Activated CD8-positive, alpha-beta memory T cell treated with anti-CD3 and anti-CD28 coated beads, Interleukin-2, amount 10 ng/mL, durations not matched to agents 7 days and 5 days (primary cell): ENCODE results near the gene CDK5RAP3. TPM values are rescaled to one million over a fixed set of nuclear protein-coding genes. Genes with fewer than 3 reads are reported as not detected.
"Not testable (repeated sequence)": the region's sequence is repeated elsewhere in the genome, so short reads cannot be mapped to it uniquely, and the experiment has no call there.

Experiments
- ATAC-seq: fragments of 150-1000 bp; cut with Tn5 transposase; one replicate; pipeline ENCODE4 v1.10.0; 2021; ENCODE audit warnings: moderate library complexity
- CTCF ChIA-PET: fragments of 350-600 bp; sonication (Branson Sonifier 250); formaldehyde crosslinking; loops from one replicate; lab custom pipeline; 2021; ENCODE audit warnings: antibody characterized with exemption; lab: Charles Lee
- DNase-seq: peaks from one replicate; pipeline ENCODE4 v3.0.0-alpha.2; 2020
- H3K27ac Mint-ChIP-seq: one replicate; pipeline ENCODE4 v1.8.0; 2021; ENCODE audit warnings: mild to moderate bottlenecking, mixed read lengths
- H3K27me3 Mint-ChIP-seq: one replicate; pipeline ENCODE4 v1.8.0; 2021; ENCODE audit warnings: mixed read lengths
- H3K36me3 Mint-ChIP-seq: one replicate; pipeline ENCODE4 v1.8.0; 2021; ENCODE audit warnings: mild to moderate bottlenecking, mixed read lengths
- H3K4me1 Mint-ChIP-seq: one replicate; pipeline ENCODE4 v1.8.0; 2021; ENCODE audit warnings: mixed read lengths
- H3K4me3 Mint-ChIP-seq: one replicate; pipeline ENCODE4 v1.8.0; 2021; ENCODE audit warnings: mild to moderate bottlenecking, moderate library complexity, mixed read lengths
- H3K9me3 Mint-ChIP-seq: one replicate; pipeline ENCODE4 v1.8.0; 2022; ENCODE audit warnings: low read depth, mixed read lengths
- total RNA-seq, 2 experiments: library from RNA; stranded (reverse); gene quantifications; one replicate each; pipeline ENCODE4 v1.2.3, GENCODE V29; 2021

The CDK5RAP3 gene
- total RNA-seq, 2 experiments from 2014 or later, result 215 to 262 TPM

DNA sequence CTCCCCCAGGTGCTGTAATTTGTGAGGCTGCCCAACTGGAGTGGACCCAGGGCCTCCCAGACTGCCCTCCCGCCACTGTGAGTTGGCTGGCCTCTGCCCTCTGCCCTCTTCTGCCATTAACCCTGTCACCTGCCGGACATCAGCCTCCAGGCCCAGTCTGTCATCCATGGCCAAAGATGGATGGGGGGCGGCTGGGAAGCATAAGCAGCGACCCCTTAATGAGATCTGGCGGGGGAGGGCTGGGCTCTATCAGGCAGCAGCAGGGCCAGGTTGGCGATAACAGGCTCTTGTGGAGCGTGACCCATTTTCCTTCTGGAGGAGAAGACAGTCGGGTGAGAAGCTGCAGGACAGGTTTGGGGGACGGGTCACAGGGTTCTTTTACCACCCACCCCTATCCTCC, 25.3 kb downstream of the CDK5RAP3 start:
- Mint-ChIP-seq H3K27me3 (peaks cover 19% of the 10 kb centered on the region), H3K27ac (no peak overlapping the region), H3K9me3 (no peaks in the 10 kb centered on the region), H3K4me1 (no peaks in the 10 kb centered on the region), H3K36me3 (no peaks in the 10 kb centered on the region), H3K4me3 (no peak overlapping the region)
- ATAC-seq (no peak), DNase-seq (no peak)
- CTCF ChIA-PET, result interaction anchor here (1.2 to 1.7 kb wide), 2 partner anchors 9 to 22 kb away, joined by 3 to 5 read pairs; no protein-coding TSS in a partner anchor

GRCh38 chr17:47997586-47997985, 26.7 kb downstream of the CDK5RAP3 start:
- H3K4me1 Mint-ChIP-seq, result peaks cover 5% of the 10 kb centered on the region
- H3K4me3 Mint-ChIP-seq, result no peak overlapping the region
- no peaks in the 10 kb centered on the region for H3K9me3 Mint-ChIP-seq
- CTCF ChIA-PET, result no interaction called here
- DNase-seq, result no peak
- no peak overlapping the region for H3K27ac Mint-ChIP-seq
- H3K27me3 Mint-ChIP-seq, result peaks cover 15% of the 10 kb centered on the region
- H3K36me3 Mint-ChIP-seq, result no peaks in the 10 kb centered on the region
- no peak for ATAC-seq

DNA sequence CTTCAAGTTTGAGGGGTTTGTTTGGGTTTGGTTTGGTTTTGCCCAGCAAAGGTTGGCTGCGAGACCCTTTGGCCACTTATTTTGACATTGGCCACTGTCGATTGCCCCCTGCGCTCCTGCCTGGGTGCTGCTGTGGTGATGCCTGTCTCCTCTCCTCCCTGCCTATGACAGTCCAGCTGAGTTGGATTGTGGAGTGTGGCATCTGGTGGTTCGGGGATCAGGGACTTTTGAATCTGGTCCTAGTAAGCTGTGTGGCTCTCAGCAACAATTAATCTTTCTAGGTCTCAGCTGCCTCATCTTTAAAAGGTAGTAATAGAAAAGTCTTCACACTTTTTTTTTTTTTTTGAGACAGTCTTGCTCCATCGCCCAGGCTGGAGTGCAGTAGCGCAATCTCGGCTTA, 27.1 kb downstream of the CDK5RAP3 start:
- H3K4me1 Mint-ChIP-seq, result peaks cover 10% of the 10 kb centered on the region
- no peak for DNase-seq
- no peak for ATAC-seq
- no peak overlapping the region for H3K27ac Mint-ChIP-seq
- CTCF ChIA-PET, result interaction anchor here (1.1 to 3.2 kb wide), 4 partner anchors 12 to 27 kb away, joined by 4 to 17 read pairs (median 6); partner anchors contain the start of gene CDK5RAP3
- peaks cover 12% of the 10 kb centered on the region for H3K27me3 Mint-ChIP-seq
- no peak overlapping the region for H3K4me3 Mint-ChIP-seq
- H3K9me3 Mint-ChIP-seq, result no peaks in the 10 kb centered on the region
- H3K36me3 Mint-ChIP-seq, result no peaks in the 10 kb centered on the region

GRCh38 chr17:47999582-47999981, 28.7 kb downstream of the CDK5RAP3 start:
- H3K27ac Mint-ChIP-seq, result no peak overlapping the region
- DNase-seq (no peak), ATAC-seq (peak; percentile 43)
- H3K4me1 Mint-ChIP-seq, result peaks cover 20% of the 10 kb centered on the region
- CTCF ChIA-PET, result interaction anchor here (0.8 to 3.2 kb wide), 10 partner anchors 10 to 80 kb away, joined by 3 to 17 read pairs (median 3); partner anchors contain the start of gene CDK5RAP3
- H3K36me3 Mint-ChIP-seq, result no peaks in the 10 kb centered on the region
- H3K9me3 Mint-ChIP-seq, result no peaks in the 10 kb centered on the region
- peaks cover 15% of the 10 kb centered on the region for H3K27me3 Mint-ChIP-seq
- no peak overlapping the region for H3K4me3 Mint-ChIP-seq

DNA sequence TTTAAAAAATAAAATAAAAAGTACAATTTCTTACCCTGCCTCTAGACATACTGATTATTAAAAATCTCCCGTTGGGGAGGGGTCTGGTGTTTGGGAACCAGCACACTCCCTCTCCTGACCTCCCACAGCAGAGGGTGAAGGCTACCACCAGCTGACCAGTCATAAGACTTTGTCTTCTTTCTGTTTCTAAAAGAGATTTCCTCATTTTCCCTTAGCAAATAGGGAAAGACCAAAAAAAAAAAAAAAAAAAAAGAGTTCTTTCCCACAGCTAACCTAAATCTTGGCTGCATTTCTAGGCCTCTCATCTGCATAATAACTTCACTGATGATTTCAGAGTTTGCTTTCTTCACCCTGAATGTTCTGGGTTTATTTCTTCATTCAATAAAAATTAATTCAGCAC, 30.3 kb downstream of the CDK5RAP3 start:
- Mint-ChIP-seq H3K4me3 (no peak overlapping the region), H3K27me3 (peaks cover 11% of the 10 kb centered on the region), H3K9me3 (no peaks in the 10 kb centered on the region), H3K4me1 (peaks cover 34% of the 10 kb centered on the region), H3K27ac (no peak overlapping the region), H3K36me3 (no peaks in the 10 kb centered on the region)
- no peak for ATAC-seq
- DNase-seq, result no peak
- CTCF ChIA-PET, result interaction anchor here (0.8 to 3.2 kb wide), 4 partner anchors 10 to 29 kb away, joined by 3 to 17 read pairs (median 4); no protein-coding TSS in a partner anchor

- peaks cover 36% of the 10 kb centered on the region for H3K4me1 Mint-ChIP-seq
- DNase-seq, ATAC-seq, H3K4me3 Mint-ChIP-seq, H3K9me3 Mint-ChIP-seq, H3K36me3 Mint-ChIP-seq, H3K27ac Mint-ChIP-seq, H3K27me3 Mint-ChIP-seq: not testable (repeated sequence)
- CTCF ChIA-PET, result interaction anchor here (0.8 kb wide), 2 partner anchors 9 to 30 kb away, joined by 3 to 4 read pairs; no protein-coding TSS in a partner anchor
Measured at GRCh38 chr17:48001657-48002056, 30.7 kb downstream of the CDK5RAP3 start.

- Mint-ChIP-seq H3K27ac (no peak overlapping the region), H3K9me3 (no peaks in the 10 kb centered on the region), H3K36me3 (no peaks in the 10 kb centered on the region), H3K27me3 (peaks cover 14% of the 10 kb centered on the region), H3K4me3 (no peak overlapping the region), H3K4me1 (peaks cover 36% of the 10 kb centered on the region)
- no peak for ATAC-seq
- CTCF ChIA-PET, result interaction anchor here (2.1 to 2.9 kb wide), 2 partner anchors 16 to 24 kb away, joined by 7 to 10 read pairs; no protein-coding TSS in a partner anchor
- DNase-seq, result no peak
Measured at GRCh38 chr17:48002266-48002915, 31.5 kb downstream of the CDK5RAP3 start.

GRCh38 chr17:48002916-48003416, 32.1 kb downstream of the CDK5RAP3 start:
- ATAC-seq, result no peak
- no peak for DNase-seq
- H3K27me3 Mint-ChIP-seq, result peaks cover 14% of the 10 kb centered on the region
- peaks cover 36% of the 10 kb centered on the region for H3K4me1 Mint-ChIP-seq
- H3K27ac Mint-ChIP-seq, result no peak overlapping the region
- no peaks in the 10 kb centered on the region for H3K9me3 Mint-ChIP-seq
- no peak overlapping the region for H3K4me3 Mint-ChIP-seq
- no peaks in the 10 kb centered on the region for H3K36me3 Mint-ChIP-seq
- CTCF ChIA-PET, result interaction anchor here (1.5 to 2.9 kb wide), 5 partner anchors 12 to 54 kb away, joined by 4 to 10 read pairs (median 7); partner anchors contain the start of gene CDK5RAP3

GRCh38 chr17:48003417-48004151, 32.7 kb downstream of the CDK5RAP3 start:
- H3K36me3 Mint-ChIP-seq, result no peaks in the 10 kb centered on the region
- ATAC-seq (no peak), DNase-seq (no peak)
- H3K4me3 Mint-ChIP-seq, result no peak overlapping the region
- peaks cover 36% of the 10 kb centered on the region for H3K4me1 Mint-ChIP-seq
- CTCF ChIA-PET, result interaction anchor here (1.5 to 2.9 kb wide), 5 partner anchors 11 to 54 kb away, joined by 4 to 10 read pairs (median 7); partner anchors contain the start of gene CDK5RAP3
- H3K27me3 Mint-ChIP-seq, result peaks cover 17% of the 10 kb centered on the region
- H3K9me3 Mint-ChIP-seq, result no peaks in the 10 kb centered on the region
- no peak overlapping the region for H3K27ac Mint-ChIP-seq

GRCh38 chr17:48004983-48005382, 34.1 kb downstream of the CDK5RAP3 start:
- H3K27ac Mint-ChIP-seq, result no peak overlapping the region
- ATAC-seq, result no peak

GRCh38 chr17:48006936-48007709, 36.2 kb downstream of the CDK5RAP3 start:
- CTCF ChIA-PET, result interaction anchor here (0.8 to 3.1 kb wide), 4 partner anchors 11 to 60 kb away, joined by 3 to 14 read pairs (median 6); partner anchors contain the start of gene CDK5RAP3
- Mint-ChIP-seq H3K27ac (no peak overlapping the region), H3K27me3 (peaks cover 28% of the 10 kb centered on the region), H3K4me3 (no peak overlapping the region), H3K4me1 (peaks cover 46% of the 10 kb centered on the region), H3K9me3 (no peaks in the 10 kb centered on the region), H3K36me3 (no peaks in the 10 kb centered on the region)
- ATAC-seq (no peak), DNase-seq (no peak)

More at GRCh38 chr17:48004983-48005382, 34.1 kb downstream of the CDK5RAP3 start:
- peaks cover 21% of the 10 kb centered on the region for H3K27me3 Mint-ChIP-seq
- H3K4me1 Mint-ChIP-seq, result peaks cover 36% of the 10 kb centered on the region
- CTCF ChIA-PET, result interaction anchor here (1.7 to 3.1 kb wide), 5 partner anchors 9 to 56 kb away, joined by 4 to 14 read pairs (median 8); partner anchors contain the start of gene CDK5RAP3
- H3K9me3 Mint-ChIP-seq, result no peaks in the 10 kb centered on the region
- no peak for DNase-seq
- H3K36me3 Mint-ChIP-seq, result no peaks in the 10 kb centered on the region
- H3K4me3 Mint-ChIP-seq, result no peak overlapping the region

DNA sequence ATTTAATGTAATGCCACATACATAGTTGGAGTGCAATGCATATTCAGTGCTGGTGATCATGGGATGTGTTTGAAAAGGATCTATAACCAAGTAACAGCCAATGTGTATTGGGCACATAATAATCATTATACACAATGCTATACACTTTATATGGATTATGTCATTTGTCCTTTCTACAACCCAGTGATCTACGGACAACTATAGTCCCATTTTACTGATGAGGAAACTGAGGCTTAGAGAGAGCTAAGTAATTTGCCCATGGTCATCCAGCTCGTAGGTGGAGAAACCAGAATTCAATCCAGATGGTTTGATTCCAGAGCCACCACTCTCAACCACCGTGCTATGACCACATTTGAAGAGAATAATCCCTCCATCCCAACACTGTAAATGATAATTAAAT, 39.3 kb downstream of the CDK5RAP3 start:
- no peak for DNase-seq
- Mint-ChIP-seq H3K27me3 (peaks cover 36% of the 10 kb centered on the region), H3K36me3 (no peaks in the 10 kb centered on the region), H3K27ac (no peak overlapping the region), H3K4me3 (no peak overlapping the region), H3K4me1 (peaks cover 24% of the 10 kb centered on the region), H3K9me3 (no peaks in the 10 kb centered on the region)
- CTCF ChIA-PET, result interaction anchor here (0.6 to 4.3 kb wide), 15 partner anchors 8 to 102 kb away, joined by 3 to 30 read pairs (median 9); partner anchors contain the start of gene CDK5RAP3
- ATAC-seq, result no peak
